Suprapubic skin (tissue), 4 donors: Measurements from ENCODE around the gene COIL. TPM values are rescaled to one million over a fixed set of nuclear protein-coding genes. Genes with fewer than 3 reads are reported as not detected.

Experiments used
- DNase-seq, 2 donors: peaks; one replicate each; pipeline ENCODE4 v3.0.0-alpha.2; 2019; ENCODE audit warnings: low spot score in 2 of 2
- H3K27ac ChIP-seq: fragments of 200-600 bp; sonication (generic); one replicate; pipeline ENCODE4 v1.5.1; 2019
- H3K27me3 ChIP-seq: fragments of 200-600 bp; sonication (generic); one replicate; pipeline ENCODE4 v1.5.1; 2019
- H3K36me3 ChIP-seq: fragments of 200-600 bp; sonication (generic); one replicate; pipeline ENCODE4 v1.5.1; 2019
- H3K4me1 ChIP-seq: fragments of 200-600 bp; sonication (generic); one replicate; pipeline ENCODE4 v1.5.1; 2019
- H3K4me3 ChIP-seq: fragments of 200-600 bp; sonication (generic); one replicate; pipeline ENCODE4 v1.5.1; 2019; ENCODE audit warnings: mild to moderate bottlenecking
- H3K9me3 ChIP-seq: fragments of 200-600 bp; sonication (generic); one replicate; pipeline ENCODE4 v1.5.1; 2019
- EP300 ChIP-seq: sonication (generic); formaldehyde crosslinking; IDR thresholded peaks from one replicate; pipeline ENCODE4 v1.6.1; 2017; ENCODE audit warnings: antibody characterized with exemption
- POLR2A ChIP-seq, 2 donors: fragments of 450-650 bp; IDR thresholded peaks; one replicate each; pipeline ENCODE4 v1.6.1; 2017; ENCODE audit warnings: antibody characterized with exemption in 2 of 2, mild to moderate bottlenecking in 2 of 2, moderate library complexity in 2 of 2
- POLR2AphosphoS5 ChIP-seq, 3 donors: sonication (generic); formaldehyde crosslinking; IDR thresholded peaks; one replicate each; pipeline ENCODE4 v1.6.1; 2017; ENCODE audit warnings: antibody characterized with exemption in 3 of 3
- WGBS: methylation state at CpG from one replicate; pipeline ENCODE4 v1.1.5; 2018; 5-methylcytosine and 5-hydroxymethylcytosine counted together
- total RNA-seq, 4 donors: library from RNA; depleted of rRNA; stranded (reverse); fragments of >200 nt; gene quantifications; one replicate each; pipeline ENCODE4 v1.1.0, GENCODE V29; 2016
- TF ChIP-seq, protein P1 (sequence below), 2 donors: fragments of 200-600 bp in 1 of 2; fragments of 450-650 bp in 1 of 2; sonication (generic) in 1 of 2; IDR thresholded peaks; one replicate each; pipeline ENCODE4 v1.5.1; 2016 to 2019; ENCODE audit warnings: antibody characterized with exemption in 2 of 2, mild to moderate bottlenecking in 1 of 2, moderate library complexity in 1 of 2

The COIL gene
- total RNA-seq, 4 donors from 2014 or later: 13.0 to 15.6 (median 14.0) TPM

DNA sequence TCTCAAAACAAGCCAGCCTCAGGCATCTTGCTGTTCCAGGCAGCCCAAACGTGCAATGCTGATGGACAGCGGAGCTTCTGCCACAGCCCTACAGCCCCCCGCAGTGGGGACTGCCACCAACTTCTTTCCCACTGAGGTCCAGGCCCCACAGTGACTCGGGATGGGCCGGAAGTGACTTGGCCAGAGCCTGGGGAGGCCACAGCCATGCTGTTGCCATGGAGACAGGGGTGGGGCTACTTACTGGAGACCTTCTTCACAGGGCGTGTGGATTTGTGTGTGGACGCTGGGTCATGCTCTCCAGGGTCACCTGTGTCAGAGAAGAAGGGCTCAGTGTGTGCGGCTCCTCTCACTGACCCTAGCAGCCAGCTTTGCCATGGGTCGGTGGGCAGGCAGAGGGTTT lies 62.0 kb downstream of the COIL start:
- TF ChIP-seq EP300 (no peak), POLR2A (IDR thresholded peaks at IDR 0.05) (no peak), POLR2AphosphoS5 (IDR thresholded peaks at IDR 0.05) (no peak)
- TF ChIP-seq, protein P1, sequence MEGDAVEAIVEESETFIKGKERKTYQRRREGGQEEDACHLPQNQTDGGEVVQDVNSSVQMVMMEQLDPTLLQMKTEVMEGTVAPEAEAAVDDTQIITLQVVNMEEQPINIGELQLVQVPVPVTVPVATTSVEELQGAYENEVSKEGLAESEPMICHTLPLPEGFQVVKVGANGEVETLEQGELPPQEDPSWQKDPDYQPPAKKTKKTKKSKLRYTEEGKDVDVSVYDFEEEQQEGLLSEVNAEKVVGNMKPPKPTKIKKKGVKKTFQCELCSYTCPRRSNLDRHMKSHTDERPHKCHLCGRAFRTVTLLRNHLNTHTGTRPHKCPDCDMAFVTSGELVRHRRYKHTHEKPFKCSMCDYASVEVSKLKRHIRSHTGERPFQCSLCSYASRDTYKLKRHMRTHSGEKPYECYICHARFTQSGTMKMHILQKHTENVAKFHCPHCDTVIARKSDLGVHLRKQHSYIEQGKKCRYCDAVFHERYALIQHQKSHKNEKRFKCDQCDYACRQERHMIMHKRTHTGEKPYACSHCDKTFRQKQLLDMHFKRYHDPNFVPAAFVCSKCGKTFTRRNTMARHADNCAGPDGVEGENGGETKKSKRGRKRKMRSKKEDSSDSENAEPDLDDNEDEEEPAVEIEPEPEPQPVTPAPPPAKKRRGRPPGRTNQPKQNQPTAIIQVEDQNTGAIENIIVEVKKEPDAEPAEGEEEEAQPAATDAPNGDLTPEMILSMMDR (IDR thresholded peaks at IDR 0.05): no peak
- Histone ChIP-seq H3K27ac (no peak overlapping the region), H3K4me3 (no peak overlapping the region), H3K9me3 (no peaks in the 10 kb centered on the region), H3K4me1 (no peaks in the 10 kb centered on the region), H3K36me3 (peaks cover 97% of the 10 kb centered on the region), H3K27me3 (no peaks in the 10 kb centered on the region)
- DNase-seq: peak in 1 of 2 donors; percentile 61
- WGBS: 75% methylated on average over 6 of the region's 9 CpGs

DNA sequence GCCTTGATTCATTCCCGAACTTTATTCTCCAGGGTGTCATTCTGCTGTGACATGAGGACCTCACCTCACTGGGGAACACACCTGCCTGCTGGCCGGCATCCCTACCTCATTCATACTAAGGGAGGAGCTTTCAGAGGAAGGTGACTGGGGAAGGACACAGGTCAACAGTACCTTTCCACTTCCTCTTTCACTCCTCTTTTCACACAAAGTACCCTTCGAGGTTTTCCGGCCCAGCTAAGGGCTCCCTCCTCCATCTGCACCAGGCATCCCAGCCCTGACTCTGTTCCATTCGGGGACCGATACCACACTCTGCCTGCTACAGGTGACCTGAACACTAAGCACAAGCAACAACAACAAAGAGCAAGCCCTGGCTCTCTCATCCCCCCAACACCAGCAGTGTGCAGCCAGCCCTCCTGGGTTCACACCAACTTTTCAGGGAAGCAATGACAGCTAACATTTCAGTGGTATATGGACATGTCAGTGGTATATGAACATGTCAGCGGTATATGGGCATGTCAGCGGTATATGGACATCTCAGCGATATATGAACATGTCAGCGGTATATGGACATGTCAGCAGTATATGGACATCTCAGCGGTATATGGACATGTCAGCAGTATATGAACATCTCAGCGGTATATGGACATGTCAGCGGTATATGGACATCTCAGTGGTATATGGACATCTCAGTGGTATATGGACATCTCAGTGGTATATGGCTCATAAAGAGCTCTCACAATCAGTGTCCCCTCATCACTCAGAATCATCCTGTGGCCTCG lies 63.0 kb downstream of the COIL start:
- Histone ChIP-seq H3K4me1 (no peaks in the 10 kb centered on the region), H3K27me3 (no peaks in the 10 kb centered on the region), H3K36me3 (peaks cover 97% of the 10 kb centered on the region), H3K4me3 (no peak overlapping the region), H3K9me3 (no peaks in the 10 kb centered on the region), H3K27ac (no peak overlapping the region)
- peak in 1 of 2 donors; percentile 50 for DNase-seq
- TF ChIP-seq, protein P1 (IDR thresholded peaks at IDR 0.05): no peak
- TF ChIP-seq POLR2AphosphoS5 (IDR thresholded peaks at IDR 0.05) (no peak), EP300 (no peak), POLR2A (IDR thresholded peaks at IDR 0.05) (no peak)
- WGBS: 96% methylated on average over 14 of the region's 14 CpGs

DNA sequence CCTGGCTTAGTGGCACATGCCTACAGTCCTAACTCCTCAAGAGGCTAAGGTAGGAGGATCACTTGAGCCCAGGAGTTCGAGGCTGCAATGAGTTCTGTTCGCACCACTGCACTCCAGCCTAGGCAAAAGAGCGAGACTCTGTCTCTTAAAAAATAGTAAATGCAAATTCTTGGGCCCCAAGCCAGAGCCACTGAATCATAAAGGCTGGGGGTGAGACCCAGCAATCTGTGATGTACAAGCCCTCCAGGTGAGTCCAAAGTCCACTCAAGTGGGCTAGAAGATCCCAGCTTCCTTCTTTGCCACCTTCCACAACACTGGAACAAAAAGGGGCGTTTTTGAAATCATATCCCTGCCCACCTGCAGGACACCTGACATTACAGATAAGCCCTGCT lies 63.9 kb downstream of the COIL start:
- 94% methylated on average over 4 of the region's 4 CpGs for WGBS
- Histone ChIP-seq H3K27ac (no peak overlapping the region), H3K27me3 (no peaks in the 10 kb centered on the region), H3K4me3 (no peak overlapping the region), H3K9me3 (no peaks in the 10 kb centered on the region), H3K36me3 (peaks cover 97% of the 10 kb centered on the region), H3K4me1 (no peaks in the 10 kb centered on the region)
- TF ChIP-seq POLR2A (IDR thresholded peaks at IDR 0.05) (no peak), EP300 (no peak), POLR2AphosphoS5 (IDR thresholded peaks at IDR 0.05) (no peak)
- TF ChIP-seq, protein P1 (IDR thresholded peaks at IDR 0.05): no peak
- no peak for DNase-seq

DNA sequence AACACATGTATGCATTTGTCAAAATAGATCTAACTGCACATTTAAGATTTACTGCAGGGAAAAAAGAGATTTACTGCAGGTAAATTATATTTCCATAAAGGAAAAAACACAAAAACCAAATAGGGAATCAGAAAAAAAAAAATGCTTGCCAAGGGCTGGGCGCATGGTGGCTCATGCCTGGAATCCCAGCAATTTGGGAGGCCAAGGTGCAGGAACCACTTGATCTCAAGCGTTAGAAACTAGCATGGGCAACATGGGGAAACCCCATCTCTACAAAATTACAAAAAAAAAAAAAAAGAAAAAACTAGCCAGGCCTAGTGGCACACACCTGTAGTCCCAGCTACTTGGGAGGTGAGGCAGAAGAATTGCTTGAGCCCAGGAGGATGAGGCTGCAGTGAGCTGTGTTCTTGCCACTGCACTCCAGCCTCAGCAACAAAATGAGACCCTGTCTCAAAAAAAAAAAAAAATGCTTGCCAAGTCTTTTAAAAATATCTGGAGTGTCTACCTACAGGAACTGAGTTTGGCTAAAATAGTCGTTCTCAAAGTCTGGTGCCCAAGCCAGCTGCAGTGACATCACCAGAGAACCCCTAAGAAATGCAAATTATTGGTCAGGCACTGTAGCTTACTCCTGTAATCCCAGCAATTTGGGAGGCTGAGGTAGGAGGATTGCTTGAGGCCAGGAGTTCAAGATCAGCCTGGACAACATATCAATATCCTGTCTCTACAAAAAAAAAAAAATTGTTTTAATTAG lies 64.5 kb downstream of the COIL start:
- Histone ChIP-seq H3K9me3 (no peaks in the 10 kb centered on the region), H3K27me3 (no peaks in the 10 kb centered on the region), H3K4me3 (no peak overlapping the region), H3K4me1 (peaks cover under 1% of the 10 kb centered on the region), H3K27ac (no peak overlapping the region), H3K36me3 (peaks cover 97% of the 10 kb centered on the region)
- WGBS: 66% methylated on average over 3 of the region's 3 CpGs
- no peak for DNase-seq
- TF ChIP-seq POLR2AphosphoS5 (IDR thresholded peaks at IDR 0.05): no peak
- TF ChIP-seq, protein P1 (IDR thresholded peaks at IDR 0.05): no peak
- TF ChIP-seq POLR2A (IDR thresholded peaks at IDR 0.05): no peak
- no peak for TF ChIP-seq EP300

DNA sequence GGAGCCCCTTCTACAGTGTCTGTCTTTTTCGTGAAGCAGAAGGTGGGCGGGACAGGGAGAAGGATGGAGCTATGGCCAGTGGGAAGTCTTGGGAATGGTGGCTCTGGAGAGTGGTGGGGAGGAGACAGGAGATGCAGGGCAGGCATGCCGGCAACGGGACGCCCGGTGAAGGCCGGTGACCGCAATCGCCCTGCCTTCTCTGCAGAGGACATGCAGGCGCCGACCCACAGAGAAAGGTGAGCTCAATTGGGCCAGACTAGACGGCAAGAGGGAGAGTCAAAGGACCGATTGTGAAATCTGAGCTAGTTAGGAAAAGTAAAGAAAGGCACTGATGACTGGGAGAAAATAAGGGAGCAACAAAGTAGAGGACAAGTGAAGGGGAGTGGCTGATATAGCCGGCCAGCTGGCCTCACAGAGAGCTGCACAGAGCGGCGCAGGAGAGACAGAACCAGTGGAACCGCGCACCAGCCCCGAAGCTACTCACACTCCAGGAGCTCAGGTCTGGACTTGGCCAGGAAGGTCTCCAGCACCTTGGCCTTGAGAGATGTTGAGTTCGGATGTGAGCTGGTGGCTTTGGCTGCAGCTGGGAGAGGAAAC lies 65.9 kb downstream of the COIL start:
- Histone ChIP-seq H3K4me3 (no peak overlapping the region), H3K9me3 (no peaks in the 10 kb centered on the region), H3K27me3 (no peaks in the 10 kb centered on the region), H3K27ac (no peak overlapping the region), H3K4me1 (peaks cover 4% of the 10 kb centered on the region), H3K36me3 (peaks cover 96% of the 10 kb centered on the region)
- WGBS: 91% methylated on average over 20 of the region's 20 CpGs
- no peak for DNase-seq
- no peak for TF ChIP-seq EP300
- TF ChIP-seq, protein P1 (IDR thresholded peaks at IDR 0.05): no peak
- no peak for TF ChIP-seq POLR2AphosphoS5 (IDR thresholded peaks at IDR 0.05)
- no peak for TF ChIP-seq POLR2A (IDR thresholded peaks at IDR 0.05)
